Stomach (tissue), 9 donors: ENCODE data around the gene PPP1R36. TPM values are rescaled to one million over a fixed set of nuclear protein-coding genes. Genes with fewer than 3 reads are reported as not detected.

Source experiments
- DNase-seq, 2 donors: peaks; one replicate each; pipeline versions ENCODE4 v3.0.0 to v3.0.0-alpha.2; 2013 to 2019
- H3K27ac ChIP-seq, 5 donors: fragments of 200-600 bp in 4 of 5; sonication (generic) in 4 of 5; one replicate each; pipeline ENCODE4 v1.5.1; 2013 to 2019; ENCODE audit warnings: mild to moderate bottlenecking in 1 of 5, moderate library complexity in 1 of 5
- H3K27me3 ChIP-seq, 3 donors: fragments of 200-600 bp; sonication (generic); one replicate each; pipeline ENCODE4 v1.5.1; 2017 to 2019; ENCODE audit warnings: mixed run types in 1 of 3
- H3K36me3 ChIP-seq, 4 donors: fragments of 200-600 bp; sonication (generic); 1 replicate in 3 of 4; 2 replicates in 1 of 4; pipeline ENCODE4 v1.5.1; 2016 to 2019
- H3K4me1 ChIP-seq, 4 donors: fragments of 200-600 bp; sonication (generic); one replicate each; pipeline ENCODE4 v1.5.1; 2016 to 2019
- H3K4me3 ChIP-seq, 4 donors: fragments of 200-600 bp; sonication (generic) in 3 of 4; one replicate each; pipeline ENCODE4 v1.5.1; 2016 to 2019; ENCODE audit warnings: mild to moderate bottlenecking in 1 of 4
- H3K9me3 ChIP-seq, 4 donors: fragments of 200-600 bp; sonication (generic); one replicate each; pipeline ENCODE4 v1.5.1; 2016 to 2019
- CTCF ChIP-seq, 7 experiments: fragments of 450-650 bp in 4 of 7; fragments of 200-600 bp in 3 of 7; sonication (generic) in 3 of 7; IDR thresholded peaks; one replicate each; pipeline ENCODE4 v1.5.1; 2016 to 2019; ENCODE audit warnings: antibody characterized with exemption in 7 of 7, control low read depth in 2 of 7, mild to moderate bottlenecking in 1 of 7
- EP300 ChIP-seq: sonication (generic); formaldehyde crosslinking; IDR thresholded peaks from one replicate; pipeline ENCODE4 v1.6.1; 2017; ENCODE audit warnings: antibody characterized with exemption
- POLR2A ChIP-seq, 4 donors: fragments of 450-650 bp; IDR thresholded peaks; one replicate each; pipeline ENCODE4 v1.6.1; 2016; ENCODE audit warnings: antibody characterized with exemption in 4 of 4, control low read depth in 2 of 4, mild to moderate bottlenecking in 1 of 4, moderate library complexity in 1 of 4
- POLR2AphosphoS5 ChIP-seq, 3 donors: sonication (generic); formaldehyde crosslinking; IDR thresholded peaks; one replicate each; pipeline ENCODE4 v1.6.1; 2016; ENCODE audit warnings: antibody characterized with exemption in 3 of 3
- WGBS, 5 donors: extraction: QIAGEN DNeasy Blood & Tissue Kit in 3 of 5; methylation state at CpG; one replicate each; pipeline versions ENCODE4 v1.1.5 to v1.1.7; 2013 to 2018; 5-methylcytosine and 5-hydroxymethylcytosine counted together
- intact Hi-C: fragments of 100-400 bp; cut with DNase I; formaldehyde crosslinking; loops from one replicate; pipeline ENCODE4 v1.15.1; 2023; ENCODE audit warnings: low total_unique reads
- polyA plus RNA-seq, 3 donors: library from polyadenylated mRNA; stranded (reverse); fragments of 200-250 nt; gene quantifications; one replicate each; pipeline ENCODE4 v1.2.3, GENCODE V29; 2013
- total RNA-seq, 5 donors: library from RNA; depleted of rRNA; stranded (reverse); fragments of >200 nt; gene quantifications; one replicate each; pipeline versions ENCODE4 v1.1.0 to v1.2.3, GENCODE V29; 2014 to 2016
- donor health status: healthy with polysubstance abuse.
- donor health status: Bipolar disorder and iron deficiency.
- donor health status: healthy.

The PPP1R36 gene
- total and polyA plus RNA-seq, 8 donors: 3.2 to 13.1 (median 6.2) TPM; not detected in 3

DNA sequence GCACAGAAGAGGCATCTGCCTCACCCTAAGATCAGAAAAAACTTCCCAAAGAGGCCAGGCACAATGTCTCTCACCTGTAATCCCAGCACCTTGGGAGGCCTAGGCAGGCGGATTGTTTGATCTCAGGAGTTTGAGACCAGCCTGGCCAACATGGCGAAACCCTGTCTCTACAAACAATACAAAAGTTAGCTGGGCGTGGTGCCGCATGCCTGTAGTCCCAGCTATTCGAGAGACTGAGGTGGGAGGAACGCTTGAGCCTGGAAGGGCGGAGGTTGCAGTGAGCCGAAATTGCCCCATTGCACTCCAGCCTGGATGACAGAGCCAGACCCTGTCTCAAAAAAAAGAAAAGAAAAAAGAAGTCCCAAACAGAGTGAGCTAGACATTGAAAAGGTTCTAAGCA is 40.7 kb upstream of the PPP1R36 start:
- no peaks in the 10 kb centered on the region for H3K27me3 ChIP-seq
- no peaks in the 10 kb centered on the region for H3K36me3 ChIP-seq
- H3K4me1 ChIP-seq: peaks cover 35 to 86% (median 62%) of the 10 kb centered on the region in 4 donors
- H3K4me3 ChIP-seq: no peak overlapping the region
- whole genome bisulfite sequencing, 5 donors: 64 to 83% (median 66%) methylated on average over 8 of the region's 8 CpGs
- TF ChIP-seq POLR2A (IDR thresholded peaks at IDR 0.05) (no peak), POLR2AphosphoS5 (IDR thresholded peaks at IDR 0.05) (no peak), EP300 (no peak), CTCF (IDR thresholded peaks at IDR 0.05) (no peak)
- peak overlapping the region in 1 of 5 donors; percentile 39 for H3K27ac ChIP-seq
- H3K9me3 ChIP-seq: no peaks in the 10 kb centered on the region
- peak in 1 of 2 donors; percentile 21 for DNase-seq
- intact Hi-C loops: no loop called here

DNA sequence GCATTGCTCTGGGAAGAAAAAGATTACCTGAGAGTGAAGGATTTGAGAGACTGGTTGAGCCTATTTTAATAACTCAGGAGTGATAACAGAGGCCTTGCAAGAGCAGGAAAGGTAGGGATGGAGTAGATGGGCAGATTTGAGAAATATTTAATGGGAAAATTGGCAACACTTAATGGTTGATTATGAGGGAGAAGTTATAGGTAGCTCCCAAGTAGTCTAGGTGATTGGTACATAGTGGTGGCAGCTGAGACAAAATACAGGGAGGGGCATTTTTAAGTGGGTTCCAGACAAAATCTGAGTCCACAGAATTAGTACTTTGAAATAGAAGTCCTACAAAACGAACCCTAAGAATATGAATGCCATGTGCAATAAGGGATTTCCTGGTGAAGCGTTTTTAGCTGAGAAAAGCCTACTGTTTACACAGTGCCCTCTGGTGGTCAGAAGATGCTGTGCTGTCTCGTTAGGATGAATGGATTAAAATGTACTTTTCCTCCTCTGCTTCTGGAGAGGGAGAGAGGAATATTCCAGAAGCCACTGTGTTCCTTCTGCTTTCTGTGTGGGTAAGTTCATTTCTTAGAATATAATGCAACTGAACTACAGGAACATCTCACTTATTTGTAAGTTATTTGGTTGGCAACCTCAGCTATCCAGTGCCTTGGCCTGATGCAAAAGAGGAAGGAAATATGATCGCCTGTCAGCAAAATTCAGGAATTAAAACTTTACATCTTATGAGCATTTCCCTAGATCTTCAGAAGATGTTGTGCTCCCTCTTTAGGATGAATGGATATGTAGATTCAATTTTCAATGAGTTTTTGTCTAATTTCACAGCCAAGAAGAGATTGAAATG is 38.7 kb upstream of the PPP1R36 start:
- peaks cover 40 to 99% (median 73%) of the 10 kb centered on the region in 4 donors for H3K4me1 ChIP-seq
- intact Hi-C loops: no loop called here

DNA sequence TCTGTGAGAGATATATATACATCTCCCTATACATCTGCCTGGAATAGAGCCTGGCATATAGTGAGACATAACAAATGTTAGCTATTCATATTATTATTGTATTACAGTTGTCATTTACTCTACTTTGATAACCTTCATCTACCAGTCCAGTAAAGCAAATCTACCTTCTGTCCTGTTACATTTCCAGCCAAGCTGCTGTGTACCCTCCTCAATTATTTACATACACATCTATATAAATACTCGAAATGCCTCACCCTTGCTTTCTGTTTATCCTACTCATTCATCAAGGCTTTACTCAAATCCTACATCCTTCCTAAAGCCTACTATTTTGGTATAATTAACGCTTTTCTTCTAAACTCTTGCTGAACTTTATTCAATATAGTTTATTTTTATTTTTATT is 36.5 kb upstream of the PPP1R36 start:
- DNase-seq: no peak
- Histone ChIP-seq H3K27me3 (no peaks in the 10 kb centered on the region), H3K4me1 (peaks cover 18 to 96% (median 63%) of the 10 kb centered on the region in 4 donors), H3K9me3 (no peaks in the 10 kb centered on the region), H3K36me3 (no peaks in the 10 kb centered on the region), H3K27ac (no peak overlapping the region), H3K4me3 (no peak overlapping the region)
- no peak for TF ChIP-seq POLR2AphosphoS5 (IDR thresholded peaks at IDR 0.05)
- no peak for TF ChIP-seq EP300
- no peak for TF ChIP-seq POLR2A (IDR thresholded peaks at IDR 0.05)
- TF ChIP-seq CTCF (IDR thresholded peaks at IDR 0.05): no peak
- intact Hi-C loops: no loop called here
- WGBS, 5 donors: 75 to 87% (median 80%) methylated on average over 2 of the region's 2 CpGs

More for the DNA sequence above, 38.7 kb upstream of the PPP1R36 start:
- H3K4me3 ChIP-seq: no peak overlapping the region
- H3K36me3 ChIP-seq: no peaks in the 10 kb centered on the region
- TF ChIP-seq POLR2A (IDR thresholded peaks at IDR 0.05) (no peak), CTCF (IDR thresholded peaks at IDR 0.05) (peak in 6 of 7 experiments; percentile 38 to 90 (median 87)), EP300 (no peak), POLR2AphosphoS5 (IDR thresholded peaks at IDR 0.05) (peak in 2 of 3 donors; percentile 56 to 76)
- 18 to 22% (median 20%) methylated on average over 4 of the region's 4 CpGs for WGBS, 5 donors
- H3K27me3 ChIP-seq: no peaks in the 10 kb centered on the region
- peak; percentile 76 to 91 for DNase-seq
- H3K9me3 ChIP-seq: no peaks in the 10 kb centered on the region
- H3K27ac ChIP-seq: peak overlapping the region in 4 of 5 donors; percentile 23 to 63 (median 35)

GRCh38 chr14:64515053-64515452 is 34.7 kb upstream of the PPP1R36 start:
- peaks cover 18 to 82% (median 54%) of the 10 kb centered on the region in 4 donors for H3K4me1 ChIP-seq
- 9 to 37% (median 20%) methylated on average over 1 of the region's 1 CpG for WGBS, 5 donors
- H3K27ac ChIP-seq: peak overlapping the region in 2 of 5 donors; percentile 30 to 50

More at GRCh38 chr14:64515053-64515452, 34.7 kb upstream of the PPP1R36 start:
- TF ChIP-seq POLR2AphosphoS5 (IDR thresholded peaks at IDR 0.05) (peak in 1 of 3 donors; percentile 27), EP300 (no peak)
- no peak overlapping the region for H3K4me3 ChIP-seq
- H3K9me3 ChIP-seq: no peaks in the 10 kb centered on the region
- no peaks in the 10 kb centered on the region for H3K27me3 ChIP-seq
- intact Hi-C loops: no loop called here
- H3K36me3 ChIP-seq: no peaks in the 10 kb centered on the region
- peak in 1 of 2 donors; percentile 46 for DNase-seq
